GM20431 (cell line): ENCODE measurements around the gene PLA2G2E.
"Not testable (repeated sequence)": the region's sequence is repeated elsewhere in the genome, so short reads cannot be mapped to it uniquely, and the experiment has no call there.

Experiments used
- in situ Hi-C: fragments of 300-500 bp; cut with MseI, MboI; formaldehyde crosslinking; loops from one replicate; pipeline ENCODE4 v1.15.0; 2020; ENCODE audit warnings: low sequenced_read_pairs; ENCODE audit not compliant: unreplicated experiment

PLA2G2E gene

DNA sequence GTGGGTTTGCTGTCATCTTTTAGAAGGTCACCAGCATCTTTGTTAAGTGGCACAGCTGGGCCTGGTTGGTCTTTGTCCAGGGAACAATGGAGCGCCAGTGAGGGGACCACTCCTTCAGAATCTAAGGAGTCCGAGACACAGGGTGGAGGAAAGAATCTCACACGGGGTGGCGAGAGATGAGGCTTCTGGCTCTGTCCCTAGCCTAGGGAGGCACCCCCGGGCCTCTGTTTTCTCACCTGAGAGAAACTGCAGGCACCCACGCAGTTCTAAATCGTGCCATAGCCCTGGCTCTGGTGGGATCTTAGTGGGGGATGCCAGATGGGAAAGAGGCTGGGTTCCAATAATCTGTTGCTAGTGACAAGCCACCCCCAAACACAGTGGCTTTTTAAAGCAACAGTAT, 10.9 kb upstream of the PLA2G2E start:
- in situ Hi-C loops, result no loop called here

DNA sequence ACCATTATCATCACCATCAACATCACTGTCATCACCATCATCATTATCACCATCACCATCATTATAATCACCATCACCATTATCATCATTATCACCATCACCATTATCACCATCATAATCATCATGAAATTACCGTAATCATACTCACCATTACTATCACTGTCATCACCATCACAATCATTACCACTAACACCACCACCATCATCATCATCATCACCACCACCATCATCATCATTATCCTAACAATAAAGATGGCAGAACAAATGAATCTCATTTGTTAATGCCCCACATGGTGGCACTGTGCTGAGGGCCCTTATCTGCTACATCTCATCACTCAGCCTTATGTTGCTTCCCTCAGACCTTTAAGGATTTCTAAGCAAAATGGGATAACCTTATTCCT, 9.4 kb upstream of the PLA2G2E start:
- in situ Hi-C loops, result no loop called here

DNA sequence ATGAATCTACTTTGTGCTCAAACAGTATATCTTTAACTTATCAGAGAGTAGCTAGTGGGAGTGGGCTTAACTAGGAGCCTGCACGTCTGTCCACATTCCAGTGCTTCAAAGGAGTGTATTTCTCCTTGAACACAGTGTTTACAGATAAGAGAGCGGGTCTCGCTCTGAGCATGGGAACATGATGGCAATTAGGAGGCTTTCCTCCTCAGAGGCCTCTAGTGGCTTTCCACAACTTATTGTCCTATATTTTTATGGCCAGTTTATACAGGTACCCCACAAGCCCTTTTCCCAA, 3.7 kb upstream of the PLA2G2E start:
- in situ Hi-C loops, result not testable (repeated sequence)

DNA sequence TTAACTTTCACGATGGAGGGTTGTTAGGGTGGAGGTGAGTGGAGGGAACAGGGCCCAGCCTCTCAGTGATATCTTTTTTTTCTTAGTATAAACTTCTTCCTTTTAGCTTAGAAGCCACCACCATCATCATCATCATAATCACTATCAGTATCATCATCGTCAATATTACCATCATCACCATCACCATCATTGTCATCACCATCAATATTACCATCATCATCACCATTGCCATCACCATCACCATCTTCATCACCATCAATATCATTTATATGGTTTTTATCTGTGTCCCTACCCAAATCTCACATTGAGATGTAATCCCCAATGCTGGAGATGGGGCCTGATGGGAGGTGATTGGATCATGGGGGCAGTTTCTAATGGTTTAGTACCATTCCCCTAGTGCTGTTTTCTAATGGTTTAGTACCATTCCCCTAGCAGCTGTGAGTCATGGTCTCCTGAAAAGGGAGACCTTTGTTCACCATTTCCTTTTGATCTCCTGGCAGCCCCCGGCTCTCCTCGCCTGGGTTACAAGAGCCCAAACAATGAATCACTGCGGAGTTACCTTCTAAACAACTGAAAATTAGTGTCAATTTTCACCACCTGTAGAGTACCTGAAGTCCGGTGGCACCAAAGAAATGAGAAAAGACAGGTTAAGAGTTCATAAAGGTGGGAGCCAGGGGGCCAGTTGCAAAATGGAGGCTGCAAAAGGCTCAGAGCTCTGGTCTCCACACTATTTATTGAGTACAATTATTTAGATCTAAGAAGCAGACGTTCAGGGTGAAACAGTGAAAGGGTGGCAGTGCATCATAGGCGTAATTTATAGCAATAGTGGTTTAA, 3.1 kb upstream of the PLA2G2E start:
- in situ Hi-C loops, result no loop called here

DNA sequence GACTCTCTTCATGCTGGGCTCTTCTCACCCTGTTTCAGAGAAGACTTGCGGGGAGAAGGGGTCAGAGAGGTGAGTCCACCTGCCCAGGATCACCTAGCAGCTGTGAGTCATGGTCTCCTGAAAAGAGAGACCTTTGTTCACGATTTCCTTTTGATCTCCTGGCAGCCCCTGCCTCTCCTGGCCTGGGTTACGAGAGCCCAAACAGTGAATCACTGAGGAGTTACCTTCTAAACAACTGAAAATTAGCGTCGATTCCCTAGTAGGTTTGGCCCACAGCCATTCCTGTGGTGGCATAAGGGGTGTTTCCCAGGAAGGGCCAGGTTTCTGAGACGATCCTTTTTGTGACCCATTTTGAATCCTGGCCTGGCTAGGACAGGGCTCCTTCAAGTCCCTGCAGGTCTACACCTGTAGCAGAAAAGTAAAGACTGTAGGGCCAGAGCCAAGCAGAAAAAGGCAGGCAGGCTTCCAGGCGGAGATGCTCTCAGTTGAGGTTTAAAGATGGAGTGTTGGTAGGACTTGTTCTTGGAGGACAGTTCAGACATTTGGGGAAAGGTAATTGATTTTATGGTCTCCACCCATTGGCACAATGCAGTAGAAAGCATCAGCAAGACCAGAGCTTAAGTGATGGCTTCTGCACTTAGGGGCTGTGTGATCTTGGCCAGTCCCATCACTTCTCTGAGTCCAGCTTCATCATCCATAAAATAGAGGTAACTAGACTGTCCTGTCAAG, 2.1 kb upstream of the PLA2G2E start:
- in situ Hi-C loops, result no loop called here

DNA sequence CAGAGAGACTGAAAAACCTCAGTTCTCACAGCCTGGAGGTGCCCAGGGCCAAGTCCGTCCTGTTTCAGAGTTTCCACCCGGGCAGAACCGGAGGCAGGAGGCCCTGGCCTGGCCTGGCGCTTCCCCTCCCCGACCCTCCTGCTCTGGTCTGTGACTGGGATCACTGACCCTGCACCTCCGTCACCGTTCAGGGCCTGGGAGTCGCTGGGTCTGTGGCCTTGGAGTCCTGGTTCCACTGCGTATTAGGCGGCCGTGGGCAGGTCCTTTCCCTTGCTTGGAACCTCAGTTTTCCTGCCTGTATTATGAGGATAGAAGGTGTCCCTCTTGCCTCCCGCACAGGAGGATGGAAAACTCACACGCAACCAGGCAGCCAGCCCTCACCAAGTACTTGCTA, 533 bp upstream of the PLA2G2E start:
- in situ Hi-C loops, result no loop called here

DNA sequence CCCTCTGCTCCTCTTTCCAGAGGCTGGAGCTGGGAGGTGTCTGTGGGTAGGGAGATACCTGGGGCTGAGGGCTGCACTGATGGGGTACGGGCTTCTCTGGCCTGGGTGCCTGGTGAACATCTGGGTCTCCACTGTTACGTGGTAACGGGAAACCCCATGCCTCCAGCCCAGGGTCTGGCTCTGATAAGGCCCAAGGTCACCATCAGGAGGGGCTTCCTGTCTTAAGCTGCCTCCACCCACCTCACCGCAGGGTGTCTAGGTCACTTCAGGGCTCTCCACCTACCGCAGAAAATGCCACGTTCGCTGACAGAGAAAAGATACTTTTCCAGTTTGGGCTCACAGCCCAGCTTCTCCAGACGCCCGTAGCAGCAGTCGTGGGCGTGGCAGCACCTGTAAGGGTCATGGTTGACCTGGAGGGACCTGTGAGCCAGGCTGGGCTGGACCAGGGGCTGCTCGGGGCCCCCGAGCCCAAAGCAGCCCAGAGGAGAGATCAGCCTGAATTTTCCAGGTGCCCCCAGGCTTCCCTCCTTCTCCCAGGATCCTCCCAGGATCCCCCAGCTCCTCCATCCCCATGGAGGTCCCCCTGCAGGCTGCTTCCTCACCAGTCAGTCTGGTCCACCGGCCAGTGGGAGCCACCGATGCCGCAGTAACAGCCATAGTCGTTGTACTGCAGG, 1.3 kb downstream of the PLA2G2E start:
- in situ Hi-C loops, result no loop called here

DNA sequence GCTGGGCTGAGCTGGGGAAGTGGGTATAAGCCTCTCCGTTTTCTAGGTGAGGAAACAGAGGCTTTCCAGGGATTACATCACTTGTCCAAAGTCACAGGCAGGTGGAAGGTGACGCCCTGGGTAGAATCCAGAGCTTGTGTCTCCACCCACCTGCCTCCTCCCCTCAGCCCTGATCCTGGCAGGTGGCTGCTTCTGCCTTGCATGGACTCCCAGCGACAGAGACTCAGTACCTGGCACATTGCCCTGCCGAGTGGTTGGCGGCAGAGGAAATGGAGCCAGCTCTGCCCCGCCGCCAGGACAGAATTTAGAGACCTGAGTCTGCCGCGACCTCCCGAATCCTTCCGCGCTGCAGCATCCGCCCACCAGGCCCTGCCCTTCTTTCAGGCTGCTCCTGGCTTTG, 2.1 kb downstream of the PLA2G2E start:
- in situ Hi-C loops, result no loop called here

DNA sequence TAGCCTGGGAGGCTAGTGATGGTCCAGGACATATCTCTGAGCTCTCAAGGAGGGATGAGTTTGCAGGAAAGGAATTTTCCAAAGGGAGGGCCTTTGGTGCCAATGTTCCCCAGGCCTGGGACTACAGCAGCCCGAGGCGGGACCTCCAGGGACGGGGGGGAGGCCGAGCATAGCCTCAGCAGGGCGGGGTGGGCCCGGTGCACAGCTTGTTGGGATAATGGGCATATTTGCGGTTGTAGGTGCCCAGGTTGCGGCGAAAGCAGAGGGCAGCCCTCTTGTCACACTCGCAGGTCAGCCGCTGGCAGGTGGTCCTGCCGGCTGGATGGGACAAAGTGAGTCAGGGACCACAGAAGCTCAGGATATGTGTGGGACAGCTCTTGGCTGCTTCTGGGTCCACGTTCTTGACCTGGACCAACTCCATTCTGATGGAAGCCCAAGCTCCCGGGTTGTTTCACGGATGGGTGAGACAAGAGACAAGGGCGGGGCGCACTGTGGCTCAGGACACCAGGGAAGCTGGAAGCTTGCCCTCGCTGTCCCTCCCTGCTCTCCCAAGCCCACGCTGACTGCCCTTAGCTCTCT, 3.2 kb downstream of the PLA2G2E start:
- in situ Hi-C loops, result no loop called here

DNA sequence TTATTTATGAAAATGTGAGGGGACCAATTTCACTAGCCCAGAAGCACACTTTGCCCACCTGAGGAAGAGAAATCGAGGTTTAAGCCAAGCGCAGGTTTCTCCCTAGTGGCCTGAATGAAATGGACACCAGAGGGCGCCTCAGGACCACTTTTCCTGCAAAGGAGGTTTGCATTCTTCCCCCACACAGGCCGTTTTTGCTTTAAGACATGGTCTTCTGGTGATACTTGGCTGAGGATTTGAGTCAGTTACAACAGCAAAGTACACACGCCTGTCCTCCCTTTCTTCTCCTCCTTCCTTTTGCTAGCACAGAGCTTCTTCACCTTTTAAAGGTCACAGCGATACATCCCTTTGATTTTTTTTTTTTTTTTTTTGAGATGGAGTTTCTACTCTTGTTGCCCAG, 5.4 kb downstream of the PLA2G2E start:
- in situ Hi-C loops, result loop anchor here (10.0 kb wide), 1 partner anchor 237 kb away; no protein-coding TSS in a partner anchor

DNA sequence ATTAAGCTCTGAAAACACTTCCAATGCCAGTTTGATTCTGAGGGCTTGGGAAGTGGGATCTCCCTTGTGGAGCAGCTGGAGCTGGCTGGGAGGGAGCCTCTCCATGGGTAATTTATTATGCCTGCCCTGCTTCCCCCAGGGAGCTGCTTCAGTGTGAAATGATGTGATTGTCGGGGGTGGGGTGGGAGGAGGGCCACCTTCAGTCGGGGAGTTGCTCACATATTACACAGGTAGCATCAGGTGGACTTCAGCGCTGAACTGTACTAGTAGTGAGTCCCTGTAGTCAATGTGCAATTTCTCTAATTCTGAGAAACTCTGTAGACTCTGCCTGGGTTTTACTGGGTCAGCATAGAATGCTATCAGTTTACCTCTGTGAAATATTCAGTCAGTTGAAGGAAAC, 12.8 kb downstream of the PLA2G2E start:
- in situ Hi-C loops, result loop anchor here (10.0 kb wide), 1 partner anchor 244 kb away; no protein-coding TSS in a partner anchor

DNA sequence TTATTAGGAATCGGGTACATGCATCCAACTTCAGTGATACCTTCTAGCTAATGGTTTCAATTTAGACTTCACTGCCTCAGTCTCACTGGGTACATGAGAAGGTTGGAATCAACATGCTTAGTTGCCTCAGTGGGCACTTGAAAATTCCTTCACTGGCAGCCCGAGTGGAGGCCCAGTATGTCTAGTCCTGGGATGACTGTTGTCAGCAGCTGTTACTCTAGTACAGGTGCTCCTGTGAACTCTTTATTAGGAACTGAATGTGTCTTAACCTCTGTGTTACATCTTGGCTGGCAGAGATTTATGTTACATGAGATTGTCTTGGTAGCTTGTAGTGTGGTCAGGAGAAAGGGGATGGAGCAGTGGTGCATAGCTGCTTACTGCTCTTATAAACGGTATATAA, 13.4 kb downstream of the PLA2G2E start:
- in situ Hi-C loops, result loop anchor here (10.0 kb wide), 1 partner anchor 245 kb away; no protein-coding TSS in a partner anchor

DNA sequence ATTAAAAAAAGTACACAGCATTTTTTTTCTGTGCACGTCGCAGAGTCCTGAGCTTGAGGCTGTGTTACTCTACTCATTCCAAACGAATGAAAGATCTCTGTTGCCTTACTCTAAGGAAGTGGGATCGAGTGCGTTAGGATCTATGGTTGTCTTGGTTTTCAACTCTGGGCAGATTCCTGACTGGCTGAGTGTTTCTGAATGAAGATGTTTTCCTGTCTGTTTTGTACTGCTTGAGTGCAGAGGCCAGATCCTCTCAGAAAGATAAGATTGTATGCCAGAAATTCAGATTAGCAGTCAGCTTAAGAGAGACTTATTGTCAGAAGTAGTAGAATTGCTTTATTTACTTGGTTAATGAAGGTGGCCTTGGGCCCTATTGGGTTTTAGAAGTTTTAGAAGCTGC, 14.0 kb downstream of the PLA2G2E start:
- in situ Hi-C loops, result no loop called here

DNA sequence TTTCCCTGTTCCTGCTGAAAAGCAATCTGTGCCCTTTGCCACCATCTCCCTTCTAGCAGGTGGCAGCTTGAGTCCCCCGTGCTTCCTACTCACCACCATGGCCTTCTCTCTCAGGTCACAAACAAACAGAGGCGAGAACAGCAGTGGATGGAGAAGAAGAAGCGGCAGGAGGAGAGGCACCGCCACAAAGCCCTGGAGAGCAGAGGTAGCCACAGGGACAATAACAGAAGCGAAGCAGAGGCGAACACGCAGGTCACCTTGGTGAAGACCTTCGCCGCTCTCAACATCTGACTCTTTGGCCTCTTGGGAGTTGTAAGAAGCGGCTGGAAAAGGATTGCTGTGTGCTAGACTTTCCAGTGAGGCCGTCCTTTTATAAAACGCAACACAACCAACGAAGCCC, 16.0 kb downstream of the PLA2G2E start:
- in situ Hi-C loops, result no loop called here

DNA sequence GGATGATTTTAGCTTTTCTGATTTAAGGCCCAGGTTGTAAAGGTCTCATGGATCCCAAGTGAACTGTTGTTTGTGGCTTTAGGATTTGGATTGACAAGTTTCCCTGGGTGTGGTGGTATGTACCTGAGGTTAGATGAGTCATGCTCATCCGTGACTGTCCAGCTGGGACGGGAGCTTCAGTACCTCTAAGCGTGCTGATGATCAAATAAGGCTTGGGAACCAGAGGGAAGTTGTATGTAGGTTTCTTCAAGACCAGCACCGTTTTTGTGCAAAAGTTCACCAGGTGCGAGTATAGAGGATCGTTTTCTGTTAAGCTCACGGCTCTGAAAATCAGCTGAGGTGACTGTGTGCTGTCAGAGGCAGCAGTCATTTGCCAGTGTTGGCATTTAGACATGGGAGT, 19.8 kb downstream of the PLA2G2E start:
- in situ Hi-C loops, result no loop called here

DNA sequence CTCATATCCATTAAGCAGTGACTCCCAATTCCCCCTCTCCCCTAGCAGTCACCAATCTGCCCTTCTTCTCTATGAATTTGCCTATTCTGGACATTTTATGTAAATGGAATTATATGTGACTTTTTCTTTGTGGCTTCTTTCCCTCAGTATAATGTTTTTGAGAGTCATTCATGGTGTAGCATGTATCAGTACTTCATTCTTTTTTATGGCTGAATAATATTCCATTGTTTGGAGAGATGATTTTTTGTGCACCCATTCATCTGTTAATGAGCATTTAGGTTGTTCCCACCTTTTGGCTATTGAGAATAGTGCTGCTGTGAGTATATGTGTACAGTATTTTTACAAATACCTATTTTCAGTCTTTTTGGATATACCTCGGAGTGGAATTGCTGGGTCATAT, 21.8 kb downstream of the PLA2G2E start:
- in situ Hi-C loops, result no loop called here

DNA sequence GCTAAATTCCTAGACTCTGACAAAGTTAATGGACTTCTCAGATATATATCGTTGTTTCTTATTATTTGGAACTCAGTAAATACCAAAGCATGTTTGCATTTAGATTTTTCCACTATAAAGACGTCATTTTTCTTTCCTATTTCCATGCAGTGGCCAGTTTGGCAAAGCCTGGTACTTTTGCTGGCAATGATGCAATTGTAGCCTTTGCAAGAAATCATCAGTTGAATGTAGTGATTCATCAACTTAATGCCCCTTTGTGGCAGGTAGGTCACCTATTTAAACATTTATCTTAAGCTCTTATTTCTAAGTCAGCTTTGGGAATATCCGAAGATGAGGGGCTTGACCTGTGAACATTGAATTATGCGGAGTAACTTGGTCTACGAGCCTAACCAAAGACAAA, 29.2 kb downstream of the PLA2G2E start:
- in situ Hi-C loops, result no loop called here

DNA sequence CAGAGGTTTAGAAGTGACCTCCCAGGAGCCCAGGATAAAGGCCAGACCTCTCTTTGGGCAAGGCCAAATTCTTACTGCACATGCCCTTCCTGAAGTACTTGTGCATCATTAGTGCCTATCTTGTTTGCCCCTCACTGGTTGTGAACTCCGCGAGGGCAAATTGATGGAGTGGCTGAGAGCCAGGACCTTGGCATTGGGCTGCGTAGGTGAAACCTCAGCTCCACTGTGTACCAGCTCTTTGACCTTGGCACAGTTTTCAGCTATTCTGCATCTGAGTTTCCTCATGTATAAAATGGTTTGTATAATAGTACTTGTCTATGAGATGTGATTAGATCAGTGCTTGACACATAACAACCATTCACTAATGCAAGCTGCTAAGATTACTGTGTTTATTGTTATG, 29.7 kb downstream of the PLA2G2E start:
- in situ Hi-C loops, result no loop called here

DNA sequence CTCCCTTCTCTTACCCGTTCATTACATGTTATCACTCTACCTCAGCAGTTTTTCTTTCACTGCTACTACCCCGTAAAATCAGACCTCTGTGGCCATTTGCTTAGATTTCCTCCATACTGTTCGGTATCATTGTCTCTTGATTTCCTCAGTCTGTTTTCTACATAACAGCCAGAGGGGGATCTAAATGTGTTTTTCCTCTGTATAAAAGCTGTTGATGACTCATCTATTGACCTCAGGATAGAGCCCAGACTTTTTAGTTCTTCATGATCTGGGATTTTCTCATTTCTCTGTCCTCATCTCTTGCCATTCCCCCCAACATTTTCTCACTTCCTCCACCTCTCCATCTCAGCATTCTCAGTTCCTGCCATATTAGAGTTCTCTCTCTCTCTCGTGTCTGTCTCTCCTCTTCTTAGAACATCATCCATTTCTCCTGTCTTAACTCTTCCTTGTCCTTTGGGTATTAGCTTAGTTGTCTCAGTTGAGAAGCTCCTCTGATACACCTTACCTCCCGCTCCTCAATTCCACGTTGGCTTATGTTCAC, 30.7 kb downstream of the PLA2G2E start:
- in situ Hi-C loops, result no loop called here

DNA sequence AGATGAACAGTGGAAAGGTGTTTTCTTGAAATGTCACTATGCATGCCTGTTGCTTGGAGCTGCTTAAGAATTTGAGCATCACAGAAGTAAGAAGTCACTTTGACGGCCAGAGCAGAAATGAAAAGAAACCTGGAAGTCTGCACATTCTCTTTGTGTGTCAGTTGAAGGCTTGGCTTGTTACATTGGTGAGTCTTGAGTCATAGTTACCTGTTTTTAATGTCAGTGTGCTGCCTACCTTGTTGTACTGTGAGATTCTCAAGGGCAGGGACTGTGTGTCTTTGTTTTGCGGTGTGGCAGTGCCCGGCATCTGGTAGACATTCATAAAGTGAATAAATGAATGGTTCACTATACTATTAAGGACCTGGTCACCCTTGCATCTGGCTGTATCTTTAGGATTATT, 31.3 kb downstream of the PLA2G2E start:
- in situ Hi-C loops, result no loop called here

DNA sequence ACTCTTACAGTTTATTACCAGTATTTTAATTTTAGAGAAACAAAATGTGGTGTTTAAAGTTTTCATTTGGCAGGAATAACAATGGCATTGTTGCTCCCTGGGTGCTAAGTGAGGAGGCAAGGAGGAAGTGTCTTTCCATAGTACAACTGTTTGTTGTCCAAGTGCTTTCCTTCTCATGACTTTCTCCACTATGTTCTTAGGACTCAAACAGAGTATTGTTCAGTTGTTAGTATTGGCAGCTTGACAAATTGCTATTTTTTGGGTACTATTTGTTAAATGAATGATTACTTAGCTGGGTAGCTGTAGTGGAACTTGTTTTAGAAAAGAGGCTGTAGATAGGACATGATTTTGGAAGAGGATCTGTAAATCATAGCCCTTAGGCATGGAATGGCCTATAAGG, 33.8 kb downstream of the PLA2G2E start:
- in situ Hi-C loops, result no loop called here
